Measurements from ENCODE around the gene MARK2. TPM values are rescaled to one million over a fixed set of nuclear protein-coding genes. Genes with fewer than 3 reads are reported as not detected.

The MARK2 gene
- total and polyA plus RNA-seq, 10 of the 15 experiments (the other 5 are each of a cell fraction or from before 2014, with no cell fraction given): 0.19 to 29.5 (median 13.2) TPM

GRCh38 chr11:63887386-63887999 is 48.6 kb downstream of the MARK2 start:
- POLR2A ChIA-PET: interaction anchor here (0.6 to 1.2 kb wide), 2 partner anchors 8 to 11 kb away, joined by 3 to 5 read pairs; no protein-coding TSS in a partner anchor
- TF ChIP-seq PAX8 (IDR thresholded peaks at IDR 0.05) (no peak), MYB (IDR thresholded peaks at IDR 0.05; ENCODE audit: borderline replicate concordance, low read depth, low read length) (no peak), IRF5 (IDR thresholded peaks at IDR 0.05; ENCODE audit: borderline replicate concordance) (no peak), POLR2AphosphoS5 (IDR thresholded peaks at IDR 0.05; ENCODE audit: low read length) (no peak), ZNF687 (IDR thresholded peaks at IDR 0.05) (no peak), MEF2A (IDR thresholded peaks at IDR 0.05; ENCODE audit: insufficient read depth, low read depth, low read length) (no peak), ESRRA (IDR thresholded peaks at IDR 0.05; ENCODE audit: low read length) (no peak), RELA (IDR thresholded peaks at IDR 0.05; ENCODE audit: borderline replicate concordance, partially characterized antibody) (no peak), NFYB (IDR thresholded peaks at IDR 0.05; ENCODE audit: insufficient read depth, low read depth, low read length) (no peak)
- TF ChIP-seq, protein P1, sequence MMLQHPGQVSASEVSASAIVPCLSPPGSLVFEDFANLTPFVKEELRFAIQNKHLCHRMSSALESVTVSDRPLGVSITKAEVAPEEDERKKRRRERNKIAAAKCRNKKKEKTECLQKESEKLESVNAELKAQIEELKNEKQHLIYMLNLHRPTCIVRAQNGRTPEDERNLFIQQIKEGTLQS (IDR thresholded peaks at IDR 0.05; ENCODE audit: borderline replicate concordance, extremely low read depth, low read depth, low read length): no peak
- RAD21 ChIA-PET (ENCODE audit: unreplicated experiment): interaction anchor here (0.6 to 0.8 kb wide), 3 partner anchors 49 to 325 kb away, joined by 3 read pairs; partner anchors contain the start of gene COX8A

More at GRCh38 chr11:63887386-63887999, 48.6 kb downstream of the MARK2 start:
- Histone ChIP-seq H3K27ac (ENCODE audit: control insufficient read depth, insufficient read depth) (peak overlapping the region; percentile 85), H3K27me3 (replicated peaks in 1 of 2; ENCODE audit: control insufficient read depth in 2 of 2, insufficient read depth in 2 of 2, low read length in 1 of 2) (no peaks in the 10 kb centered on the region), H2AFZ (ENCODE audit: control insufficient read depth, low read depth, low read length) (no peak overlapping the region), H3K9ac (ENCODE audit: control insufficient read depth, insufficient read depth, low read length) (0 out of 2 replicates have a peak overlapping the region, but pooled peaks have one; percentile 41), H3K36me3 (ENCODE audit: control insufficient read depth in 2 of 2, insufficient read depth in 2 of 2, low read length in 1 of 2) (peaks cover 11 to 19% of the 10 kb centered on the region in 2 experiments; a peak in 3 of 4 replicates), H3K9me3 (replicated peaks; ENCODE audit: control insufficient read depth, insufficient read depth, low read length) (no peaks in the 10 kb centered on the region), H4K20me1 (ENCODE audit: control insufficient read depth, insufficient read depth) (no peaks in the 10 kb centered on the region; the same call in 1 of the 2 replicates), H3K4me2 (ENCODE audit: control insufficient read depth, insufficient read depth) (peak overlapping the region; percentile 78), H3K4me1 (ENCODE audit: control insufficient read depth, insufficient read depth, low read length) (peaks cover 35% of the 10 kb centered on the region), H3K4me3 (no peak overlapping the region; the same call in 1 of the 2 replicates), H3K79me2 (ENCODE audit: control insufficient read depth, insufficient read depth, low read length) (peaks cover 46% of the 10 kb centered on the region)
- ChIA-PET SMC1A (ENCODE audit: uncharacterized antibody, unreplicated experiment) (interaction anchor here (1.5 kb wide), 3 partner anchors 15 to 51 kb away, joined by 3 to 8 read pairs (median 5); no protein-coding TSS in a partner anchor), CTCF (interaction anchor here (1.2 to 2.3 kb wide), 6 partner anchors 10 to 119 kb away, joined by 3 to 9 read pairs (median 5); partner anchors contain the start of genes RCOR2 and ZFTA)
- no peak for DNase-seq (ENCODE audit: low read depth, low spot score)
- no peak for ATAC-seq
- in situ Hi-C loops (cut with MboI) (no loop called here), intact Hi-C loops (cut with micrococcal nuclease; ENCODE audit: unreplicated experiment) (no loop called here)
- 41% methylated on average over 6 of the region's 6 CpGs for whole genome bisulfite sequencing (ENCODE audit: insufficient coverage, insufficient replicate concordance, low lambda C conversion rate, missing lambda C conversion rate)
- FAIRE-seq: no peak
- BruUV-seq (replicated peaks): no TSS peak

Measured in GM12878 (cell line).